ENCODE results near the gene E4F1. TPM values are rescaled to one million over a fixed set of nuclear protein-coding genes. Genes with fewer than 3 reads are reported as not detected.

The E4F1 gene
- total and polyA plus RNA-seq, 4 donors: 12.9 to 75.7 (median 19.4) TPM

GRCh38 chr16:2194852-2195321 lies 28.5 kb upstream of the E4F1 start:
- intact Hi-C loops (cut with DNase I): no loop called here
- H3K9me3 ChIP-seq (ENCODE audit: control insufficient read depth, low read length): no peaks in the 10 kb centered on the region
- H3K4me3 ChIP-seq (ENCODE audit: low read length in 2 of 2): no peak overlapping the region
- ATAC-seq (ENCODE audit: low FRiP score): no peak
- H3K36me3 ChIP-seq (ENCODE audit: control insufficient read depth in 1 of 2, insufficient read depth in 2 of 2, low read length in 1 of 2): no peaks in the 10 kb centered on the region
- DNase-seq: no peak
- H3K27ac ChIP-seq (ENCODE audit: low read depth in 1 of 2, low read length in 2 of 2): no peak overlapping the region
- no peaks in the 10 kb centered on the region for H3K4me1 ChIP-seq (ENCODE audit: control insufficient read depth in 1 of 2, insufficient read depth in 2 of 2, low read length in 2 of 2)
- 28 to 29% methylated on average over 10 of the region's 10 CpGs for WGBS, 2 donors
- H3K27me3 ChIP-seq (ENCODE audit: control insufficient read depth in 1 of 2, insufficient read depth in 2 of 2, low read length in 1 of 2): no peaks in the 10 kb centered on the region

GRCh38 chr16:2195322-2196161 lies 27.8 kb upstream of the E4F1 start:
- no peak overlapping the region for H3K27ac ChIP-seq (ENCODE audit: low read depth in 1 of 2, low read length in 2 of 2)
- H3K36me3 ChIP-seq (ENCODE audit: control insufficient read depth in 1 of 2, insufficient read depth in 2 of 2, low read length in 1 of 2): no peaks in the 10 kb centered on the region
- no peaks in the 10 kb centered on the region for H3K27me3 ChIP-seq (ENCODE audit: control insufficient read depth in 1 of 2, insufficient read depth in 2 of 2, low read length in 1 of 2)
- H3K9me3 ChIP-seq (ENCODE audit: control insufficient read depth, low read length): no peaks in the 10 kb centered on the region
- WGBS, 2 donors: 6 to 18% methylated on average over 31 to 49 of the region's 49 CpGs
- intact Hi-C loops (cut with DNase I): no loop called here
- no peaks in the 10 kb centered on the region for H3K4me1 ChIP-seq (ENCODE audit: control insufficient read depth in 1 of 2, insufficient read depth in 2 of 2, low read length in 2 of 2)
- ATAC-seq (ENCODE audit: low FRiP score) (no peak), DNase-seq (no peak)
- H3K4me3 ChIP-seq (ENCODE audit: low read length in 2 of 2): peak overlapping the region in 1 of 2 donors; percentile 24

- WGBS, 2 donors: 0 to 1% methylated on average over 4 to 129 of the region's 129 CpGs
- no peaks in the 10 kb centered on the region for H3K4me1 ChIP-seq (ENCODE audit: control insufficient read depth in 1 of 2, insufficient read depth in 2 of 2, low read length in 2 of 2)
- ATAC-seq (ENCODE audit: low FRiP score) (no peak), DNase-seq (no peak)
- no peaks in the 10 kb centered on the region for H3K27me3 ChIP-seq (ENCODE audit: control insufficient read depth in 1 of 2, insufficient read depth in 2 of 2, low read length in 1 of 2)
- peak within 1 kb of the TSS; percentile 24 to 44 for H3K4me3 ChIP-seq (ENCODE audit: low read length in 2 of 2)
- H3K9me3 ChIP-seq (ENCODE audit: control insufficient read depth, low read length): no peaks in the 10 kb centered on the region
- H3K36me3 ChIP-seq (ENCODE audit: control insufficient read depth in 1 of 2, insufficient read depth in 2 of 2, low read length in 1 of 2): no peaks in the 10 kb centered on the region
- intact Hi-C loops (cut with DNase I): no loop called here
- no peak within 1 kb of the TSS for H3K27ac ChIP-seq (ENCODE audit: low read depth in 1 of 2, low read length in 2 of 2)
These were observed 27.0 kb upstream of the E4F1 start, which contains the start of gene CASKIN1 for GRCh38 chr16:2196162-2196980. Gene CASKIN1, minus strand, starts transcription at chr16:2196605. Its CDS starts 173 bp downstream, at chr16:2196432.

- Histone ChIP-seq H3K4me1 (ENCODE audit: control insufficient read depth in 1 of 2, insufficient read depth in 2 of 2, low read length in 2 of 2) (no peaks in the 10 kb centered on the region), H3K36me3 (ENCODE audit: control insufficient read depth in 1 of 2, insufficient read depth in 2 of 2, low read length in 1 of 2) (no peaks in the 10 kb centered on the region), H3K27me3 (ENCODE audit: control insufficient read depth in 1 of 2, insufficient read depth in 2 of 2, low read length in 1 of 2) (no peaks in the 10 kb centered on the region), H3K27ac (ENCODE audit: low read depth in 1 of 2, low read length in 2 of 2) (no peak overlapping the region), H3K9me3 (ENCODE audit: control insufficient read depth, low read length) (no peaks in the 10 kb centered on the region), H3K4me3 (ENCODE audit: low read length in 2 of 2) (peak overlapping the region in 1 of 2 donors; percentile 24)
- no peak for ATAC-seq (ENCODE audit: low FRiP score)
- DNase-seq: no peak
- WGBS, 2 donors: 27 to 30% methylated on average over 28 to 32 of the region's 32 CpGs
- intact Hi-C loops (cut with DNase I): no loop called here
These were observed 26.3 kb upstream of the E4F1 start for GRCh38 chr16:2196981-2197511.

GRCh38 chr16:2197765-2198164 lies 25.6 kb upstream of the E4F1 start:
- ATAC-seq (ENCODE audit: low FRiP score): no peak
- intact Hi-C loops (cut with DNase I): no loop called here
- WGBS, 2 donors: 87 to 89% methylated on average over 5 to 6 of the region's 6 CpGs
- Histone ChIP-seq H3K4me3 (ENCODE audit: low read length in 2 of 2) (no peak overlapping the region), H3K27ac (ENCODE audit: low read depth in 1 of 2, low read length in 2 of 2) (no peak overlapping the region), H3K9me3 (ENCODE audit: control insufficient read depth, low read length) (no peaks in the 10 kb centered on the region), H3K36me3 (ENCODE audit: control insufficient read depth in 1 of 2, insufficient read depth in 2 of 2, low read length in 1 of 2) (no peaks in the 10 kb centered on the region), H3K27me3 (ENCODE audit: control insufficient read depth in 1 of 2, insufficient read depth in 2 of 2, low read length in 1 of 2) (no peaks in the 10 kb centered on the region), H3K4me1 (ENCODE audit: control insufficient read depth in 1 of 2, insufficient read depth in 2 of 2, low read length in 2 of 2) (no peaks in the 10 kb centered on the region)
- DNase-seq: no peak

- ATAC-seq (ENCODE audit: low FRiP score) (no peak), DNase-seq (no peak)
- intact Hi-C loops (cut with DNase I): no loop called here
- Histone ChIP-seq H3K4me3 (ENCODE audit: low read length in 2 of 2) (no peak overlapping the region), H3K4me1 (ENCODE audit: control insufficient read depth in 1 of 2, insufficient read depth in 2 of 2, low read length in 2 of 2) (no peaks in the 10 kb centered on the region), H3K9me3 (ENCODE audit: control insufficient read depth, low read length) (no peaks in the 10 kb centered on the region), H3K27ac (ENCODE audit: low read depth in 1 of 2, low read length in 2 of 2) (no peak overlapping the region), H3K27me3 (ENCODE audit: control insufficient read depth in 1 of 2, insufficient read depth in 2 of 2, low read length in 1 of 2) (no peaks in the 10 kb centered on the region), H3K36me3 (ENCODE audit: control insufficient read depth in 1 of 2, insufficient read depth in 2 of 2, low read length in 1 of 2) (no peaks in the 10 kb centered on the region)
- WGBS, 2 donors: 67 to 73% methylated on average over 4 of the region's 4 CpGs
These were observed 25.1 kb upstream of the E4F1 start for GRCh38 chr16:2198283-2198682.

GRCh38 chr16:2199095-2199494 lies 24.3 kb upstream of the E4F1 start:
- Histone ChIP-seq H3K36me3 (ENCODE audit: control insufficient read depth in 1 of 2, insufficient read depth in 2 of 2, low read length in 1 of 2) (no peaks in the 10 kb centered on the region), H3K4me3 (ENCODE audit: low read length in 2 of 2) (no peak overlapping the region), H3K27me3 (ENCODE audit: control insufficient read depth in 1 of 2, insufficient read depth in 2 of 2, low read length in 1 of 2) (no peaks in the 10 kb centered on the region), H3K4me1 (ENCODE audit: control insufficient read depth in 1 of 2, insufficient read depth in 2 of 2, low read length in 2 of 2) (no peaks in the 10 kb centered on the region), H3K9me3 (ENCODE audit: control insufficient read depth, low read length) (no peaks in the 10 kb centered on the region), H3K27ac (ENCODE audit: low read depth in 1 of 2, low read length in 2 of 2) (no peak overlapping the region)
- 76 to 79% methylated on average over 5 of the region's 5 CpGs for WGBS, 2 donors
- DNase-seq (no peak), ATAC-seq (ENCODE audit: low FRiP score) (no peak)
- intact Hi-C loops (cut with DNase I): no loop called here

- WGBS, 2 donors: 67 to 72% methylated on average over 14 of the region's 14 CpGs
- Histone ChIP-seq H3K27ac (ENCODE audit: low read depth in 1 of 2, low read length in 2 of 2) (no peak overlapping the region), H3K9me3 (ENCODE audit: control insufficient read depth, low read length) (no peaks in the 10 kb centered on the region), H3K4me1 (ENCODE audit: control insufficient read depth in 1 of 2, insufficient read depth in 2 of 2, low read length in 2 of 2) (no peaks in the 10 kb centered on the region), H3K4me3 (ENCODE audit: low read length in 2 of 2) (no peak overlapping the region), H3K27me3 (ENCODE audit: control insufficient read depth in 1 of 2, insufficient read depth in 2 of 2, low read length in 1 of 2) (no peaks in the 10 kb centered on the region), H3K36me3 (ENCODE audit: control insufficient read depth in 1 of 2, insufficient read depth in 2 of 2, low read length in 1 of 2) (no peaks in the 10 kb centered on the region)
- ATAC-seq (ENCODE audit: low FRiP score) (no peak), DNase-seq (no peak)
- intact Hi-C loops (cut with DNase I): no loop called here
These were observed 23.7 kb upstream of the E4F1 start for GRCh38 chr16:2199621-2200139.

All from aorta (tissue), 5 donors.